H1 (cell line): Measurements from ENCODE around the gene DPYSL4. TPM values are rescaled to one million over a fixed set of nuclear protein-coding genes. Genes with fewer than 3 reads are reported as not detected.

Source experiments
- CTCF ChIA-PET: fragments of 300-600 bp; sonication (Branson Sonifier 250); formaldehyde crosslinking; loops from one replicate; lab custom pipeline; 2021; ENCODE audit not compliant: partially characterized antibody; lab: Charles Lee
- POLR2A ChIA-PET: fragments of 300-600 bp; sonication (Branson Sonifier 250); formaldehyde crosslinking; loops from one replicate; lab custom pipeline; 2021; ENCODE audit warnings: inconsistent platforms; ENCODE audit not compliant: partially characterized antibody; lab: Charles Lee
- DNase-seq, 2 experiments: peaks; one replicate each; pipeline versions ENCODE4 v3.0.0 to v3.0.0-alpha.2; 2010 to 2022; ENCODE audit warnings: low spot score in 2 of 2, low read depth in 1 of 2, mixed read lengths in 1 of 2
- FAIRE-seq: peaks from 2 replicates; lab custom pipeline; 2011; peaks lifted over from hg19 to GRCh38; lab: Jason Lieb, UNC
- H2AFZ ChIP-seq: 2 replicates; pipeline ENCODE4 v1.8.1; 2012; ENCODE audit warnings: low read length, inconsistent platforms
- H2AK5ac ChIP-seq: 2 replicates; pipeline ENCODE4 v1.6.1; 2013; ENCODE audit warnings: low read depth, low read length
- H2BK120ac ChIP-seq: replicated peaks from 2 replicates; pipeline ENCODE3; 2013; ENCODE audit warnings: low read depth, low read length, inconsistent platforms
- H2BK12ac ChIP-seq: 2 replicates; pipeline ENCODE4 v1.6.1; 2013; ENCODE audit warnings: low read depth, low read length
- H2BK15ac ChIP-seq: 2 replicates; pipeline ENCODE4 v1.6.1; 2013; ENCODE audit warnings: low read length
- H2BK20ac ChIP-seq: 2 replicates; pipeline ENCODE4 v1.6.1; 2013; ENCODE audit warnings: low read length
- H2BK5ac ChIP-seq: 2 replicates; pipeline ENCODE4 v1.6.1; 2013; ENCODE audit warnings: low read depth, low read length
- H3K14ac ChIP-seq: 2 replicates; pipeline ENCODE4 v1.6.1; 2013; ENCODE audit warnings: inconsistent platforms; ENCODE audit not compliant: insufficient read length
- H3K18ac ChIP-seq: 2 replicates; pipeline ENCODE4 v1.6.1; 2013; ENCODE audit warnings: low read length; ENCODE audit errors: extremely low read depth
- H3K23ac ChIP-seq: 2 replicates; pipeline ENCODE4 v1.6.1; 2013; ENCODE audit warnings: inconsistent platforms; ENCODE audit not compliant: insufficient read length
- H3K23me2 ChIP-seq: 2 replicates; pipeline ENCODE4 v1.6.1; 2013; ENCODE audit warnings: low read depth, low read length
- H3K27ac ChIP-seq: 2 replicates; pipeline ENCODE4 v1.6.1; 2011; ENCODE audit warnings: low read depth, low read length, inconsistent platforms
- H3K27me3 ChIP-seq, 4 experiments: replicated peaks in 1 of 4; 1 replicate in 1 of 4; 2 replicates in 3 of 4; pipeline versions ENCODE4 v1.6.1 to v1.8.1; 2011 to 2013; ENCODE audit warnings: low read length in 3 of 4, mild to moderate bottlenecking in 3 of 4, inconsistent platforms in 2 of 4, mixed read lengths in 2 of 4, moderate library complexity in 1 of 4; ENCODE audit not compliant: control insufficient read depth in 3 of 4, insufficient read depth in 3 of 4; ENCODE audit errors: extremely low read depth in 1 of 4
- H3K36me3 ChIP-seq, 4 experiments: 2 replicates each; pipeline versions ENCODE4 v1.6.1 to v1.8.1; 2011 to 2013; ENCODE audit warnings: mild to moderate bottlenecking in 4 of 4, low read length in 3 of 4, moderate library complexity in 2 of 4, control low read depth in 1 of 4, inconsistent platforms in 1 of 4; ENCODE audit not compliant: insufficient read depth in 4 of 4, control insufficient read depth in 2 of 4
- H3K4ac ChIP-seq: replicated peaks from 2 replicates; pipeline ENCODE3; 2013; ENCODE audit warnings: low read length, low read depth, mixed read lengths, inconsistent platforms; ENCODE audit not compliant: insufficient read length
- H3K4me1 ChIP-seq, 4 experiments: replicated peaks in 1 of 4; 1 replicate in 1 of 4; 2 replicates in 3 of 4; pipeline versions ENCODE4 v1.6.1 to v1.8.1; 2011 to 2013; ENCODE audit warnings: low read length in 3 of 4, inconsistent platforms in 2 of 4, mixed read lengths in 1 of 4; ENCODE audit not compliant: insufficient read depth in 4 of 4, control insufficient read depth in 3 of 4
- H3K4me2 ChIP-seq, 2 experiments: 2 replicates each; pipeline versions ENCODE4 v1.6.1 to v1.8.1; 2011 to 2013; ENCODE audit warnings: low read depth in 2 of 2, low read length in 2 of 2, control low read depth in 1 of 2, inconsistent platforms in 1 of 2, mild to moderate bottlenecking in 1 of 2; ENCODE audit not compliant: insufficient read depth in 1 of 2
- H3K4me3 ChIP-seq, 4 experiments: fragments of 200-600, 300-600 bp in 1 of 4; sonication (generic), shearing (Covaris generic), sonication (Bioruptor Twin) in 1 of 4; 2 replicates each; pipeline versions ENCODE4 v1.5.1 to v1.8.1; 2011 to 2016; ENCODE audit warnings: low read length in 4 of 4, low read depth in 3 of 4, control low read depth in 2 of 4, inconsistent platforms in 2 of 4, mild to moderate bottlenecking in 2 of 4, mixed read lengths in 1 of 4, moderate library complexity in 1 of 4; ENCODE audit not compliant: insufficient read depth in 2 of 4; ENCODE audit errors: extremely low read depth in 1 of 4
- H3K56ac ChIP-seq: replicated peaks from 2 replicates; pipeline ENCODE3; 2013; ENCODE audit warnings: low read depth, mild to moderate bottlenecking, mixed read lengths, low read length, inconsistent platforms; ENCODE audit not compliant: insufficient read length
- H3K79me1 ChIP-seq: 2 replicates; pipeline ENCODE4 v1.6.1; 2013; ENCODE audit warnings: low read depth, low read length, control low read depth
- H3K79me2 ChIP-seq, 2 experiments: 2 replicates each; pipeline versions ENCODE4 v1.6.1 to v1.8.1; 2012 to 2013; ENCODE audit warnings: low read length in 2 of 2, mild to moderate bottlenecking in 2 of 2, inconsistent platforms in 1 of 2; ENCODE audit not compliant: insufficient read depth in 2 of 2, control insufficient read depth in 1 of 2
- H3K9ac ChIP-seq, 4 experiments: replicated peaks in 1 of 4; 1 replicate in 1 of 4; 2 replicates in 3 of 4; pipeline versions ENCODE4 v1.6.1 to v1.8.1; 2011 to 2013; ENCODE audit warnings: low read depth in 3 of 4, low read length in 3 of 4, control low read depth in 2 of 4, mild to moderate bottlenecking in 2 of 4, moderate library complexity in 2 of 4, inconsistent platforms in 1 of 4; ENCODE audit errors: extremely low read depth in 1 of 4
- H3K9me3 ChIP-seq, 2 experiments: 2 replicates each; pipeline versions ENCODE4 v1.6.1 to v1.8.1; 2012 to 2013; ENCODE audit warnings: mild to moderate bottlenecking in 2 of 2, moderate library complexity in 2 of 2, control low read depth in 1 of 2, inconsistent platforms in 1 of 2, low read depth in 1 of 2, low read length in 1 of 2, mixed read lengths in 1 of 2; ENCODE audit not compliant: insufficient read depth in 2 of 2
- H4K20me1 ChIP-seq, 2 experiments: replicated peaks in 1 of 2; 2 replicates each; pipeline versions ENCODE3 to v1.8.1; 2011 to 2013; ENCODE audit warnings: inconsistent platforms in 2 of 2, low read length in 2 of 2, mild to moderate bottlenecking in 1 of 2; ENCODE audit not compliant: insufficient read depth in 2 of 2, control insufficient read depth in 1 of 2
- H4K5ac ChIP-seq: 2 replicates; pipeline ENCODE4 v1.6.1; 2013; ENCODE audit warnings: low read length, low read depth, mixed read lengths, inconsistent platforms; ENCODE audit not compliant: insufficient read length
- H4K8ac ChIP-seq: 2 replicates; pipeline ENCODE4 v1.8.0; 2013; ENCODE audit warnings: mild to moderate bottlenecking, moderate library complexity, low read length, inconsistent platforms; ENCODE audit not compliant: insufficient read depth; ENCODE audit errors: extremely low read depth
- H4K91ac ChIP-seq: replicated peaks from 2 replicates; pipeline ENCODE3; 2013; ENCODE audit warnings: low read length, mixed read lengths, inconsistent platforms; ENCODE audit not compliant: insufficient read length
- ASH2L ChIP-seq: fragments of 200-600, 300-600 bp; sonication (generic); IDR thresholded peaks from one replicate; pipeline ENCODE4 v1.7.1; 2017; ENCODE audit warnings: low read length
- ATF3 ChIP-seq: IDR thresholded peaks from 2 replicates; pipeline ENCODE4 v1.6.1; 2011; ENCODE audit warnings: low read depth, mild to moderate bottlenecking, low read length; ENCODE audit not compliant: insufficient read depth
- BACH1 ChIP-seq: IDR thresholded peaks from 2 replicates; pipeline ENCODE4 v1.6.1; 2012; ENCODE audit warnings: low read length, improper control_type of control experiment
- BRCA1 ChIP-seq: IDR thresholded peaks from 2 replicates; pipeline ENCODE4 v1.6.1; 2012; ENCODE audit warnings: low read depth, low read length, improper control_type of control experiment
- EGR1 ChIP-seq: IDR thresholded peaks from 2 replicates; pipeline ENCODE4 v1.6.1; 2011; ENCODE audit warnings: low read depth, low read length, borderline replicate concordance
- EZH2 ChIP-seq: fragments of 200-600 bp; sonication (generic); IDR thresholded peaks from 2 replicates; pipeline ENCODE4 v1.7.1; 2012; ENCODE audit warnings: low read depth, mild to moderate bottlenecking, moderate library complexity, low read length, inconsistent platforms; ENCODE audit not compliant: severe bottlenecking
- HDAC6 ChIP-seq: IDR thresholded peaks from one replicate; pipeline ENCODE4 v1.7.1; 2012; ENCODE audit warnings: low read depth, mild to moderate bottlenecking, inconsistent platforms, low read length, moderate library complexity
- NANOG ChIP-seq: IDR thresholded peaks from 2 replicates; pipeline ENCODE4 v1.6.1; 2011; ENCODE audit warnings: low read length, low read depth, mild to moderate bottlenecking, inconsistent platforms; ENCODE audit not compliant: insufficient read depth, poor library complexity, severe bottlenecking
- SIRT6 ChIP-seq: IDR thresholded peaks from one replicate; pipeline ENCODE4 v1.7.1; 2012; ENCODE audit warnings: low read length, inconsistent platforms
- TAF7 ChIP-seq: optimal IDR thresholded peaks from 2 replicates; pipeline ENCODE3; 2011; ENCODE audit warnings: low read depth, mild to moderate bottlenecking, inconsistent platforms, low read length, moderate library complexity, borderline replicate concordance
- WGBS, 2 experiments: shearing (Covaris generic) in 1 of 2; methylation state at CpG; one replicate each; pipeline versions ENCODE4 v1.1.6 to v1.1.7; 2013 to 2015; ENCODE audit warnings: low lambda C conversion rate in 2 of 2, mixed read lengths in 2 of 2, inconsistent platforms in 1 of 2, low coverage in 1 of 2, missing lambda C conversion rate in 1 of 2; ENCODE audit not compliant: insufficient replicate concordance in 2 of 2, insufficient coverage in 1 of 2, insufficient read length in 1 of 2; ENCODE audit errors: extremely low coverage in 1 of 2, missing lambda C conversion rate in 1 of 2; 5-methylcytosine and 5-hydroxymethylcytosine counted together
- polyA plus RNA-seq, 7 experiments: library from polyadenylated mRNA; depleted of rRNA in 3 of 7; stranded (reverse) in 5 of 7; unstranded in 2 of 7; fragments of >200 nt in 5 of 7; fragments of 200-250 nt in 2 of 7; gene quantifications; 1 replicate in 5 of 7; 2 replicates in 1 of 7; 4 replicates in 1 of 7; pipeline versions ENCODE4 v1.2.1 to v1.2.3, GENCODE V29; 2011 to 2013; ENCODE audit warnings: missing spikeins in 2 of 7, mixed read lengths in 2 of 7
- total RNA-seq: library from RNA; stranded (reverse); fragmentation: NEBNext Ultra II Directional; extraction: Animal tissue kit (Norgen Biotek cat#: 25700); gene quantifications from 2 replicates; pipeline ENCODE4 v1.2.1, GENCODE V29; 2021

DPYSL4 gene
- total and polyA plus RNA-seq, 2 of the 8 experiments (the other 6 are each of a cell fraction or from before 2014, with no cell fraction given) = 12.9 to 15.2 TPM

- no peak overlapping the region for H3K23ac ChIP-seq
- no peaks in the 10 kb centered on the region for H3K79me2 ChIP-seq
- H2AFZ ChIP-seq = no peak overlapping the region
- no peaks in the 10 kb centered on the region; a peak in 1 of 4 replicates for H3K9me3 ChIP-seq
- POLR2A ChIA-PET = no interaction called here
- peaks cover 0 to 7% (median 2%) of the 10 kb centered on the region in 4 experiments; a peak in 4 of 7 replicates for H3K27me3 ChIP-seq
- no peak overlapping the region for H4K91ac ChIP-seq
- no peak for FAIRE-seq
- CTCF ChIA-PET = interaction anchor here (1.0 kb wide), 1 partner anchor 13 kb away, joined by 3 read pairs; no protein-coding TSS in a partner anchor
- H2BK5ac ChIP-seq = no peak overlapping the region
- no peak for DNase-seq
- no peak overlapping the region; the same call in 1 of the 2 replicates for H2AK5ac ChIP-seq
- no peak overlapping the region for H2BK20ac ChIP-seq
- H3K23me2 ChIP-seq = peaks cover 7% of the 10 kb centered on the region
- H3K4me2 ChIP-seq = no peak overlapping the region
- no peak overlapping the region for H4K5ac ChIP-seq
- no peak overlapping the region for H3K14ac ChIP-seq
- H3K4ac ChIP-seq = no peak overlapping the region
- 88% methylated on average over 6 of the region's 6 CpGs; no CpG with 5 or more reads in 1 of the 2 experiments for WGBS, 2 experiments
- H3K9ac ChIP-seq = no peak overlapping the region
- H2BK15ac ChIP-seq = no peak overlapping the region
- no peak overlapping the region for H2BK12ac ChIP-seq
- peaks cover 6% of the 10 kb centered on the region for H3K79me1 ChIP-seq
- no peaks in the 10 kb centered on the region for H3K36me3 ChIP-seq
- no peak overlapping the region for H2BK120ac ChIP-seq
- TF ChIP-seq NANOG (no peak), ASH2L (no peak), EGR1 (no peak), ATF3 (no peak), BACH1 (no peak), BRCA1 (no peak), EZH2 (no peak), HDAC6 (no peak), SIRT6 (no peak), TAF7 (no peak)
- H4K20me1 ChIP-seq = peaks cover 0 to 2% of the 10 kb centered on the region in 2 experiments
- no peak overlapping the region for H3K4me3 ChIP-seq
- H3K18ac ChIP-seq = no peak overlapping the region
- no peak overlapping the region for H3K56ac ChIP-seq
- no peak overlapping the region for H3K27ac ChIP-seq
- peaks cover 0 to 9% (median 7%) of the 10 kb centered on the region in 4 experiments; a peak in 6 of 7 replicates for H3K4me1 ChIP-seq
- H4K8ac ChIP-seq = no peak overlapping the region
Observed at GRCh38 chr10:132178046-132178445, 8.7 kb upstream of the DPYSL4 start.
